ENCODE results near the gene CERK.

- TF ChIP-seq CTCF (IDR thresholded peaks at IDR 0.05) (no peak), POLR2A (IDR thresholded peaks at IDR 0.05) (no peak)
Observed at GRCh38 chr22:46748908-46749675, 11.0 kb upstream of the CERK start.

Measured in heart left ventricle (tissue), 13 donors.